T follicular helper cell (primary cell): ENCODE results near the gene SEMA5A.

Experiments
- DNase-seq: peaks from one replicate; pipeline ENCODE4 v3.0.0-alpha.2; 2020; ENCODE audit warnings: low read depth

Gene SEMA5A

DNA sequence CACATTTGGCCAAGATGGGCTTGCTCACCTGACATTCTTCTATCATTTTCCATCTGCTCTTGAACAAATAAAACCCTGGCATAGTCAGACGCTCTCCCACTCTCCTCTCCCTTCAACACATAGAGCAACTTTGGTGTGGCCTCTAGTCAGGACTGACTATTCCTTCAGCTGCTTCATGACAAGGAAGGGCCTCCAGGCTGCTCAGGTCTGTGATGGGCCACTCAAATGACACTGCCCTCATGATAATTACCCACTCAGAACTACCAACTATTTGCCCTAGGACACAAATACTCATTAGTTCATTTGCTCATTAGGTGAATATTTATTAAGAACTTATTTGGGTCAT lies 376.3 kb downstream of the SEMA5A start:
- no peak for DNase-seq

GRCh38 chr5:9168791-9169556 lies 376.9 kb downstream of the SEMA5A start:
- no peak for DNase-seq

DNA sequence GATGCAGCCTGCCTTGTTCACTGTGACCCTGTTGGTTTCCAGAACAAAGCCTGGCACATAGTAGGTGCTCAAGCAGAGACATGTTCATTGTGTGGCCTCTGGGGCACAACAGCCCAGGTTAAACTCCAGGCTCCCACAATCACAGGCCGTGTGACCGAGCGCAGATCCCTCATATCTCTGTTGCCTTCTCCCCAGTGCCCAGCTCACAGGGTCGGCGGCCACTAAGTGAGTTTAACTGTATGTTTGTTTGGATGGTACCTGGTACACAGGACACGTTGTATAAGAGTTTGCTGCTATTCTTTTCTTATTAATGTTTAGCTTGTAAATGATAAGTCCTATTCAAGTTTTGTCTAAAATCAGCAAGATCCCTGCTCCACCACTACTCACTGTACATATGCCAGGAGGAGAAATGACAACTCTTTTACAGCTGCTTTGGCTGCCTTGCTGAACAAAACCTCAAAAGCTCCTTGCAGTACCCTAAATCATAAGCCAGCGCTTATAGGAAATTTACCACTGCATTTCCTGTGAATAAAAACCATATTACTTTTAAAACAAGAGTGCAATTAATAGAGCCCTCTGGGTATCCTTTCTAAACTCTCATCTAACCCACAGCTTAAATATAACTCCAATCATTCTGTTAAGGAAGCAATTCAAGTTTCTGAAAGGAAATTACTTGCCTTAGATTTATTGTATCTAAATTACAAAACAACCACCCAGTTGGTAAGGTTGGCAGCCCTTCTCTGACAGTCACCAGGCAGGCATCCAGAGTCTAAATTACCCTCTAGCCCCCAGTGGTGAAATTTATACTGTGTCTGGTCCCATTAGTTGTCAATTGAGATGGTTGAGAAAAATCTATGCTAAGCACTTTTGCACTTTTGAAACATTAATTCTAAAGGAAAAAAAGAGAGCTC lies 379.4 kb downstream of the SEMA5A start:
- no peak for DNase-seq

- no peak for DNase-seq
These were observed 380.3 kb downstream of the SEMA5A start for GRCh38 chr5:9165546-9165945.

DNA sequence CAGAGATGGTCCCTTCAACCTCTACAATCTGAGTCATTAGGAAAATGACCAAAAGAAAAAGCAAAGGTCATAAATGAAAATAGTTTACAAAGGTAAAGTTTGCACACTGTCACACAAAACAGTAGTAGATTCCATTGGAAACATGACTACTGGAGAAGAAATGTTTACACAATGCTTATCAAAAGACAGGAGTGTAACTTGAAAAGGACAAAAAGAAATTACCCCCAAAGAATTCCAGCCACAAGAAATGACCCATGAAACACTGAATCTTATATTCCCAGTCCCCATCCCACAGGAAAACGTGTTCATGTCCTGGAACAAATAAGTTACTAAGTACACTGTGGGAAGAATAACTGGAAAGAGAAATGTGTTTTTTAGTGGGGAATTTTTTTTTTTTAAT lies 385.1 kb downstream of the SEMA5A start:
- no peak for DNase-seq

DNA sequence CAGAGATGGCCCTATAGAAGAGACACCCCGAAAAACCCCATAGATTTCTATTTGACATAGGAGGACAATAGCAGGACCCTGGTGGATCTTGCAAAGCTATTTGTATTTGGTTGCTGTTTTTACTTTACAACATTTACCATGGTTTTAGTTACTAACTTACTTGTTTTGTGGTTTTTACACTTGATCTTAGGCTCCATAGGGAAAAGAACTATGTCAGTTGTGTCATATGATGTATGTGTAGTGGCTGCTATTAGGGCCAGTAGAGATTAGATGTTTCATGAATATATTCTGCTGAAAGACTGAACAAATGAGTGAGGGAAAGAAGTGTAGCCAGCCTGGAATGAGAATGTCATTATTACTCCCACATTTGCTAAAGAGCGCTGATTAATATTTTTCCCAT lies 388.1 kb downstream of the SEMA5A start:
- no peak for DNase-seq

DNA sequence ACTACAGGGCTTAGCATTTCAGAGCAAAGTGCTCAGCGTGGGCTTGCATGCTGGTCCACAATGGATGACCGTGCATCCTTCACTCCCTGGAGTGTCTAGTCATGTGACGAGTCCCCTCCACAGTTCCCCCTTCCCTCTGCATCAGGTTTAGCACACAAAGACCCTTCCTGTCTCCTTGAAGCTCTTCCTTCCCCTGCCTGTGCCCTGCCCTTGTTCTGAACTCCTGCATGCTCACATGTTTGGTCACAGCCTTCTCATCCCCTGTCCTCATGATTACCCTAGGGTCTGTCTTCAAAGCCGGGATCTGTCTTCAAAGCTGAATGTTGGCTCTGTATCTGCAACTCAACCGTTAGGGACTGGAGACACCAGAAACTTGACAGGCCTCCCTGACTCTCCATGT lies 388.9 kb downstream of the SEMA5A start:
- DNase-seq = no peak

- DNase-seq = no peak
These were observed 389.6 kb downstream of the SEMA5A start for GRCh38 chr5:9156282-9156681.

DNA sequence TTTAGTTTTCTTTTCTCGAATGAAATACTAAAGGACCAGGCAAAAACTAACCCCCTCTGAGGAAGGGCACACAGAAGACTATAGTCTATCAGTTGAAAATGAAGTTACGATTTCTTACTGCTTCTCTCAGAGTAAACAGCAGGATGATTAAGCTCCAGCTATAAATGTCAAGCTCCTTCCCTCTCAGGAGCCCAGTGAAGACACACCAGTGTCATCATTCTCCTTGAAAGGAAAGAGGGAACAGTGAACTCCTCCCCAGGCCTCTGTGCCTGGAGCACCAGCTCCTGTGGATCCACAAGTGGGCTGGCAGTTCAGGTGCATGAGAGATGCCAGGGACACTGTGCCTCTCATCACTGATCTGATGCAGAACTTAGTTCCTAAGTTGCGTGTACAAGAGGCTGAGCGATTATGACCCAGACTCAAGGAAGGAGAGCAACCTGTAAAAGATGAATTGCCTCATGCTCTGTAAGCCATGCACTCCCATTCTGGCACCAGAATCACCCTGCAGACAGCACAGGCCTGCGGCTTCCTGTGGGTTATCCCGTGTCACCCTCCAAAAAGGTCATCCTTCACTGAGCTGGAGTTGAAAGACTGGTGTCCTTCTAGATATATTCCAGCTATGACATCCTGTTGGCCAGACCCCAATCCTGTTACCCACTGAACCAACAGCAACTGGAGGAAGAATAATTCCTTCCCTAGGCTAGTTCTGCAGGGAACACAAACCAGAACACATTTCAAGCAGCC lies 394.0 kb downstream of the SEMA5A start:
- no peak for DNase-seq

GRCh38 chr5:9149988-9150387 lies 395.9 kb downstream of the SEMA5A start:
- DNase-seq = no peak

DNA sequence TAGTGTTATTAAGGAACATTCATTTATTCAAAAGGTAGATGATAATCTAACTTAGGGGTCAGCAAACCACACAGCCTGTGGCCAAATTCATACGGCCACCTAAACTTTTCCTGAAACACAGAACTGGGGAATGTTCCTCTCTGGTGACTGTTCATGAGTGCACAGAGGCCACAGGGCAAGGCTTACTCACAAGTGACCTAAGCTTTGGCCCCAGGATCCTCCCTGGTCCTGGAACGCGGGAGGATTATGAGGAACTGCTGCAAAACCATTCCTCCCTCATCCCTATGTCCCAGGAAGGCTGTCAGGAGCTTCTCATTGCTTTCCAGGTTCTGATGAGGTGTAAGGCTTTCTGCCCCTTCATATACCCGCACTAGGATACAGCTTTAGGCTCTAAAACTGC lies 397.6 kb downstream of the SEMA5A start:
- no peak for DNase-seq

- DNase-seq = no peak
These were observed 405.2 kb downstream of the SEMA5A start for GRCh38 chr5:9140711-9141110.

GRCh38 chr5:9140202-9140601 lies 405.7 kb downstream of the SEMA5A start:
- no peak for DNase-seq

DNA sequence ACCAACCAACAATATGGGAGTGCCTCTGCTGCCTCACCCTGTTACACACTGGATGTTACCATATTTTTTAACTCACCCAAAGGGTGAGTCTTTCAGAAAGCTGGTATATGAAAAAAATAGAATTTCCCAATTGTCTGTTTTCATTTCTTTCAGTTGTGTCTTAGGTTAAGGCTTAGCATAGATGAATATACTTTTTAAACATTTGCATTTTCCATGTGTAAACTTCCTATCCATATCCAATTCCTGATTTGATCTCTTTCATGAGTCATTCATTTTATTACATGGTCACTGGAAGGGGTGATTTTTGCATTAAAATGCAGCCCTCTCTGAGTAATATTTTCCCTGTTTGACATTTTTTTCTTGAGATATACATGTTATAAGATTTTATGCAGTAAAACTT lies 406.5 kb downstream of the SEMA5A start:
- no peak for DNase-seq

DNA sequence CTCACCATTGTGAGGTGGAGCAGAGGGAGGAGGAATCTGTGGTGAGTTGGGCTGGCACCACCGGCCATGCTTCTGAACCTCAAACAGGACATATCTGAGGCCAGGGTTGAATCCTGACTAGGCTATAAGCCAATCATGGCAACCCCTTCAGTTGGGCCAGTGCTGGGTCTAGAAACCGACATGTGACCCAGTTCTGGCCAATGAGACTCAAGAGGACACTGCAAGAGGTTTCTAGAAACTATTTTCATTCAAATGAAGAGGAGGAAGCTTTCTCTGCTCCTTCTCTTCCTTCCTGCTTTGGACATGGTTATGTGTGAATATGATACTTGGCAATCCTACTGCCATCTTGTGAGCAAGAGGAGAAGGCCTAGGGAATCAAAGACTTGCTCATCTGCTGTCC lies 417.7 kb downstream of the SEMA5A start:
- no peak for DNase-seq

DNA sequence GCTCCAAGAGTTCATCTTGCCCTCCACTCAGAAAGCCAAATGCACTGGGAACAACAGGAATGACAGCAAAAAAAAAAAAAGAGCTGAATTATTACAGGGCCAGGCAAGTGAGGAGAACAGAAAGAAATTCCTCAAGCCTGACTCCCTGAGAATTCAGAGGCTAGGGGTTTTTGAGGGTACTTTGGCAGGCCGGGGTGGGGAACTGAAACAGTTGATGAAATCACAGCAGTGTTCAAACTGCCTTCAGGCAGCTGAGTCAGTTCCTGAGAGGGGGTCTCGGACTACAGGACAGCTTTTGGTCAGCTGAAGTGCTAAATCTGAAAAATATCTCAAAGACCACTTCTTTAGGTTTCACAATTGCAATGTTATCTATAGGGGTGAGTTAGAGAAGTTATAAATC lies 419.4 kb downstream of the SEMA5A start:
- DNase-seq = no peak

DNA sequence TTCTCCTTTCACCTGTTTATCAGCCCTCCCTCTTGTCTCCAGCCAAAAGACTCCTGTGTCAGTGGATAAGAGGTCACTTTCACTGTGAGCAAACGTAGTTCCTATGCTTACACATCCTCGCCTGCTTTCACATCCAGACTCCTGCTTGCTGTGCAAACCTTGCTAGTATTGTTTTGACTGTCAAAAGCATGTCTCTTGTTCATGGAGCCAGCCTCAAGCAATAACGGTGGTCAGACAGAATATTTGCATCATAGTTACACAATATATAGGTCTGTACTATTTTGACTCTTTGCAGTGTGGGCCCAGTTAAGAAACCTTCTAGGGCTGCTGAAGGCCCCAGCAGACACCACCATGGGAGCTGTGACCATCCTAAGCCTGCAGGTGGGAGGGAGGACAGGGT lies 420.0 kb downstream of the SEMA5A start:
- no peak for DNase-seq

GRCh38 chr5:9124838-9125237 lies 421.0 kb downstream of the SEMA5A start:
- no peak for DNase-seq

DNA sequence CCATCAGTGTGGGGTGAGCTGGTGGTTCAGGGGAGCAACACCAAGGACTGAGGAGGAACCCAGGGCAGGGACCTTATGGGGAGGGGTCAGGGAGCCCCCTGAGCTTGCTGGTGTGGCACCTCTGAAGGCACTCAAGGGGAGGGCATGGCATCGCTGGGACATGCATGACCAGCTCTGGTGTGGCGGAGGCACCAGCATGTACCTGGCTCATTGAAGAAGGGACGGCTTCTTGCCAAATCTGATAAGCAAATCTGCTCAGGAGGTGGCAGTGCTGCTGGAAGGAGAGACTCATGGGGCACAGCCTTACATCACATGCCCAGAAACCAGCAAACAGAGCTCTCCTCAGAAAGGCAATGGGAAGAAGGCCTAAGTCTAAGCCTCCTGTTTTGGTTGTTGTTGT lies 421.8 kb downstream of the SEMA5A start:
- no peak for DNase-seq

GRCh38 chr5:9122528-9122927 lies 423.3 kb downstream of the SEMA5A start:
- no peak for DNase-seq

- DNase-seq = no peak
These were observed 424.3 kb downstream of the SEMA5A start for GRCh38 chr5:9121597-9121996.

DNA sequence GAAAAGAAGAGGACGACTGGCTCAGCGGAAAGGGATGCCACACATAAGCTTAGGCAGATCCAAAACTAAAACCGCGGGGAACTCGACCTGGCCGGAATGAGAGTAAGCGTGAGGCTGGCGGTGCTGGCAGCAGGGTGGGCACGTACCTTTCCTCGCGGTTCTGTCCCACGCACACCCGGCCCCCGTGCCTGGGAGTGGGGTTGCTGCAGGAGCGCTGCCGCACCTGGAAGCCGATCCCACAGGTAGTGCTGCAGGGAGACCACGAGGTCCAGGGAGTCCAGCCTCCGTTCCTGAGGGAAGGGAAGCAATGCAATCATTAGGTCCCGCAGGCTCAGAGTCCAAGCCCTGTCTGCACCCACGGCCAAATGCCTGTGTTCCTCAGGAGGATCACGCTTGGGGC lies 427.0 kb downstream of the SEMA5A start:
- DNase-seq = no peak

DNA sequence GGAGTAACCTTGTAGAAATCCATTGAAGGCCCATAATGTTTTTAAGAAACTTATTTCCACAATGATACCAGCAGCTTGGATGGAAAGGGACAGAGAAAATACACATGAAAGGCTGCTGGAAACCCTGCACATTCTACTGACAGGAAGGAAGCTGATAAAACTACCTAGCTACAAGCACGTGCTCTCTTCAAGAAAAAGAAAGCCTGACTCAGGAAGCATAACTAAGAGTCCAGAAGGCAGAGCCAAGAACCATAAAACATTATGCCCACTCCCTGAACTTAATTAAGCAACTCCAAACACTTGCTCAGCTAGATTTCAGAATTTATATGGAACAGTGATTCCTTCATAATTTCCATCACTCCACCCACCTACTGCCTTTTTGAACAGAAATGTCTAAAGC lies 430.8 kb downstream of the SEMA5A start:
- DNase-seq = no peak
